Left renal pelvis (tissue), 4 donors: ENCODE measurements around the gene DFFA. TPM values are rescaled to one million over a fixed set of nuclear protein-coding genes. Genes with fewer than 3 reads are reported as not detected.
"Not testable (repeated sequence)": the region's sequence is repeated elsewhere in the genome, so short reads cannot be mapped to it uniquely, and the experiment has no call there.

ENCODE experiments used
- DNase-seq, 4 donors: peaks; one replicate each; pipeline ENCODE4 v3.0.0-alpha.2; 2013; ENCODE audit warnings: low read depth in 4 of 4, low spot score in 3 of 4
- polyA plus RNA-seq, 4 donors: library from polyadenylated mRNA; unstranded; fragments of 120-200 nt; gene quantifications; one replicate each; pipeline ENCODE4 v1.2.1, GENCODE V29; 2013; ENCODE audit not compliant: insufficient read length in 4 of 4

The DFFA gene
- polyA plus RNA-seq, 4 donors, result 27.6 to 50.1 (median 42.1) TPM

DNA sequence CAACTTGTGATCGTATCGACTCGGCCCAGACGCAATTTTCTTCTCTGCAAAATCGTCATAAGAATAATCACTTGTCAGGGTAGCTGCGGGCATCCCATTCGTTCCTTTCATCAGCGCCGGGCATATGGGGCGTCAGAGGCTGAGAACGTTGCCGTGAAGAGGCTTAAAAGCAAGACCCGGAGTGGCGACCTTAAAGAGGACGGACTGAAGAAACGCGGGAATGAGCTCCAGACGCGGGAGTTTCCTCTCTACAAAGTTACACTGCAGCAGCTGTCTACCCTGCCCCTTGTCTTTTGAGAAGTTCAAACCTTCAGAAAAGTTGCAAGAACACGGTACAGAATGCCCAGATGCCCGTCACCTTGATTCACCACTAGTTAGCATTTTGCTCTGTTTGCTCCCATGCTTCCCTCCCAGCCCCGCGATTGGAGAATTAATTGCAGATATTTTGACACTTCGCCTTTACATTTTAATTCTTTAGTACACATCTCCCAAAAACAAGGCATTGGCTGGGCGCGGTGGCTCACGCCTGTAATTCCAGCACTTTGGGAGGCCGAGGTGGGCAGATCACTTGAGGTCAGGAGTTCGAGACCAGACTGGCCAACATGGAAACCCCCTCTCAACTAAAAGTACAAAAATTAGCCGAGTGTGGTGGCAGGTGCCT, 41.1 kb downstream of the DFFA start:
- DNase-seq, result no peak

DNA sequence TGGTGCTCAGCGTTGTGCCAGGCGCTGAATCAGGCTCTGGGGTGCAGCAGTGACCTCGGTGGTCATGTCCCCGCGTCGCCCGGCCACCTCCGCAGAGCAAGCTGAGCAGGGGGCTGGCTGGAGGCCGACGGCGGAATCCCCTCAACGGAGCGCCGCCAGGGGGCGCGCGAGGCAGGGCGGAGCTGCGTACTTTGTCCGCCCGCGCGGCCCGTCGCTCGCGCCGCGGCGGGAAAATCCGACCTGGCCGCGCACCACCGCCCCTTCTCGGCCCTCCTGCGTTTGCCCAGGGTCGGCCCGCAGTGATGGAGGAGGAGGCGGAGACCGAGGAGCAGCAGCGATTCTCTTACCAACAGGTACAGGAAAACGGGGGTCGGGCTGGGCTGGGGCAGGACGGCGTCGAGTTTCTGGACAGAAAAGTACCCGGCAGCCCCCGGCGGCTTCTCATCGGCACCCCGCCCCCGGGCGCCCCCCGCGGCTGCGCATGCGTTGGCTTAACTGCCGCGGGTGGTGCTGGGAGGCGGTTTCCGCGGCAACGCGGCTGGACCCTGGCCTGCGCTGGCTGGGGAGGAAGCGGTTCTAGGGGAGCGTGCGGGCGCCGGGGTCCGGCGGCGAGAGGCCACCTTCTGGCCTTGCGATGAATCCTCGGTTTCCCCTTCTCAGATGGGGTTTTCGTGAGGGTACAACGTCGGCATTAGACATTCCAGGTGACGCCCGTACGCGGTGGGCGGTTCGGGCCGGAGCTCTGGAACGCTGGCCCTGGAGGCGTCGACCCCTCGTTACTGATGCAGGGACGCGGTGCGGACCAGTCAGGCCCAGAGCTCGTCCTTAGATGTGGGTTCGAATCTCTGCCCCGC, 41.9 kb downstream of the DFFA start, which contains the start of gene CENPS:
CENPS (plus strand) TSS at position 218 of the 854 bp plus-strand sequence; CDS start at position 303, 85 bp downstream.
- DNase-seq, result peak; percentile 77 to 89 (median 84)

DNA sequence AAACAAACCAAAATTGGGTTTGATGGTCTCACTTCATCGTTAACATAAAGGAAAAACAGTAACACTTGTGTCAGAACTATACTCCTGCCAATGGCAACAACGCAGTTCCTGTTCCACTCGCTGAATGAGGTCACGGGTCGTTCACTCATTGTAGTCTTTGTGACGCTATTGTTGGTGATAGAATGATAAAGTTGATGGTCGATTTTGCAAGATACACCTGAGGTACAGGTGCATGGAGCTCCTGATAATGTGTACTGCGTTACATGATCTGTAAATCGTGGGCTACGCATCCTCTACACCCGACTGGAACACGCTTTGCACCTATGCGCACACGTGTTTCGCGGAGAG, 42.5 kb downstream of the DFFA start:
- DNase-seq, result no peak

DNA sequence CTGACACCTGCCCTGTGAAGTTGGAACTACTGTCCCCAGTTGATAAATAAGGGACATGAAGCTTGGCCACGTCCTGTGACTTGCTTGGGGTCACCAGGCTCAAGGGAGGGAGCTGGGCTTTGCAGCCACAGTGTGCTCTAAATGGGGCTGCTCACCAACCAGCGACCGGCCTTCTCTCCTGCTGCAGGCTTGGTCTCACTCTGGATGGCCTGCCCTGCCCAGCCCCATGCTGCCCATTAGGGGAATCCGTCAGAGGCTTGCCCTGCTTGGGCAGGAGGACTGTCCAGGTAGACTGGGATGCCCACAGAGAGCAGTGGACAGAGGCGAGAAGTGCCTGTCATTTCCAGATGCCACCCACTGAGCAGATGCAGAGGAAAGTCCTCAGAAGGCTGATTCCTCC, 43.3 kb downstream of the DFFA start:
- DNase-seq, result no peak

DNA sequence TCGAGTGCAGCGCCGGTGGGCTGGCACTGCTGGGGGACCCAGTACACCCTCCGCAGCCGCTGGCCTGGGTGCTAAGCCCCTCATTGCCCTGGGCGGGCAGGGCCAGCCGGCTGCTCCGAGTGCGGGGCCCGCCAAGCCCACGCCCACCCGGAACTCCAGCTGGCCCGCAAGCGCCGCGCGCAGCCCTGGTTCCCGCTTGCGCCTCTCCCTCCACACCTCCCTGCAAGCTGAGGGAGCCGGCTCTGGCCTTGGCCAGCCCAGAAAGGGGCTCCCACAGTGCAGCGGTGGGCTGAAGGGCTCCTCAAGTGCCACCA, 45.8 kb downstream of the DFFA start:
- DNase-seq, result not testable (repeated sequence)

DNA sequence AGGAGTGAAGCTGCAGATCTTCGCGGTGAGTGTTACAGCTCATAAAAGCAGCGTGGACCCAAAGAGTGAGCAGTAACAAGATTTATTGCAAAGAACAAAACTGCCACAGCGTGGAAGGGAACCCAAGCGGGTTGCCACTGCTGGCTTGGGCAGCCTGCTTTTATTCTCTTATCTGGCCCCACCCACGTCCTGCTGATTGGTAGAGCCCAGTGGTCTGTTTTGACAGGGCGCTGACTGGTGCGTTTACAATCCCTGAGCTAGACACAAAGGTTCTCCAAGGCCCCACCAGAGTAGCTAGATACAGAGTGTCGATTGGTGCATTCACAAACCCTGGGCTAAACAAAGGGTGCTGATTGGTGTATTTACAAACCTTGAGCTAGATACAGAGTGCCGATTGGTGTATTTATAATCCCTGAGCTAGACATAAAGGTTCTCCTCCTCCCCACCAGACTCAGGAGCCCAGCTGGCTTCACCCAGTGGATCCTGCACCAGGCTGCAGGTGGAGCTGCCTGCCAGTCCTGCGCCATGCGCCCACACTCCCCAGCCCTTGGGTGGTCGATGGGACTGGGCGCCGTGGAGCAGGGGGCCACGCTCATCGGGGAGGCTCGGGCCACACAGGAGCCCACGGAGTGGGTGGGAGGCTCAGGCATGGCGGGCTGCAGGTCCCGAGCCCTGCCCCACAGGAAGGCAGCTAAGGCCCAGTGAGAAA, 46.3 kb downstream of the DFFA start:
- DNase-seq, result not testable (repeated sequence)

DNA sequence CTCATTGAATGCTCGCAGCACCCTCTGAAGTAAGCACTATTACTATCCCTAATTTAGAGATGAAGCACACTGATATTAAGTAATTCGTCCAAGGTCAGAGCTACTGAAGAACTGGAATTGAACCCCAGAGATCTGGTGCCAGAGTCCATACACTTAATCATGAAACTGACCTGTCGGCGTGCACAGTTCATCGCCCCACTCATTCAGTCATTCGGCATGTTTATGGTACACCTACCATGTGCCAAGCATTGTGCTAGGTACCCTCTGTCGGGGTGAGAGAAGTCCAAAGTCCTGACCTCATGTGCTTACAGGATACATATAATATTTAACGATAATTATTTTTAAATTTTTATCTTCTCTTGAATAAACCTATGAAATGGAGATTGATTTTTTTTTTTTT, 47.7 kb downstream of the DFFA start:
- DNase-seq, result no peak

DNA sequence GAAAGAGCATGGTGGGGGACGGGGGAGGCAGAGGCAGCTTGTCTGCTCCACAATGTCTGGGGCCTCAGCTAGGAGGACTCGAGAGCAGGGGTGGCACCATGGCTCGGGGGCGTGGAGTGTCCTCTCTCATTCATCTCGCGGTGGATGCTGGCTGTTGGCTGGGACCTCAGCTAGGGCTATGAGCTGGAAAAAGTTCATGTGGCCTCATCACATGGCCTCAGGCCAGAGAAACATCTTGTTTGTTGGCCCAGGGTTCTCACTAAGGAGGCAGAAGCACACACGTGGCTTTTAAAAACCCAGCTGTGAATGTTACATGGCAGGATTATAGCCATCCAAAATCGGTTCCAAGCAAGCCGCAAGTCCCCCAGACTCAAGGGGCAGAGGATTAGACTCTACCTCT, 48.3 kb downstream of the DFFA start:
- DNase-seq, result no peak

DNA sequence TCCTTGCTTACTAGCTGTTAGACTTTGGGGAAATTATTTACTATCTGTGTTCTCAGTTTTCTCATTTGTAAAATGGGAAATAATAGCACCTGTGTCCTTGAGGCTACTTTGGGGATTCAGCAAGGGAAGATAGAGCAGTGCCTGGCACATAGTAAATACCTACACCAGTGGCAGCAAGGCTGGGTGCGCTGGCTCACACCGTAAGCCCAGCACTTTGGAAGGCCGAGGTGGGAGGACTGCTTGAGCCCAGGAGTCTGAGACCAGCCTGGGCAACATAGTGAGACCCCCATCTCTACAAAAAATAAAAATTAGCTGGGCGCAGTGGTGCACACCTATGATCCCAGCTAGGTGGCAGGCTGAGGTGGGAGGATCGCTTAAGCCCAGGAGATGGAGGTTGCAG, 50.7 kb downstream of the DFFA start:
- no peak for DNase-seq

DNA sequence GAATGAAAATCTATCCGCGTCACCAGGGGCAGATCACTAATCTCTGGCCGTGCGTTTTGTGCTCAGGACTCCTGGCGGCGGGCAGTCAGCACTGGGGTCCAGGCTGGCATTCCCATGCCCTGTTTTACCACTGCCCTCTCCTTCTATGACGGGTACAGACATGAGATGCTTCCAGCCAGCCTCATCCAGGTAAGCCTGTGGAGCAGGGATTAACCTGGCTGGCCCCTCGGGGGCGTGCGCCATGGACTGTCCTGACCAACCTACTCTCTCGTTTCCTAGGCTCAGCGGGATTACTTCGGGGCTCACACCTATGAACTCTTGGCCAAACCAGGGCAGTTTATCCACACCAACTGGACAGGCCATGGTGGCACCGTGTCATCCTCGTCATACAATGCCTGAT, 53.0 kb downstream of the DFFA start:
- no peak for DNase-seq

DNA sequence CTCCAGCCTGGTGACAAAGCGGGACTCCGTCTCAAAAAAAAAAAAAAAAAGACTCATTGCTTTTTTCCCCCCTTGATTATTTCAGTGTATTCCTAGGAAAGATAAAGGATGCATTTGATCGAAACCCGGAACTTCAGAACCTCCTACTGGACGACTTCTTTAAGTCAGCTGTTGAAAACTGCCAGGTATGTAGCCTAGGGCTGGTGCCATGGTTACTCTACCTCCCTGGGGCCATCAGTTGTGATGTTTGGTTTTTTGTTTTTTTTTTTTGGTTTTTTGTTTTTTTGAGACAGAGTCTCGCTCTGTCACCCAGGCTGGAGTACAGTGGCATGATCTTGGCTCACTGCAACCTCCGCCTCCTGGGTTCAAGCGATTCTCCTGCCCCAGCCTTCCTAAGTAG, 53.6 kb downstream of the DFFA start:
- not testable (repeated sequence) for DNase-seq

DNA sequence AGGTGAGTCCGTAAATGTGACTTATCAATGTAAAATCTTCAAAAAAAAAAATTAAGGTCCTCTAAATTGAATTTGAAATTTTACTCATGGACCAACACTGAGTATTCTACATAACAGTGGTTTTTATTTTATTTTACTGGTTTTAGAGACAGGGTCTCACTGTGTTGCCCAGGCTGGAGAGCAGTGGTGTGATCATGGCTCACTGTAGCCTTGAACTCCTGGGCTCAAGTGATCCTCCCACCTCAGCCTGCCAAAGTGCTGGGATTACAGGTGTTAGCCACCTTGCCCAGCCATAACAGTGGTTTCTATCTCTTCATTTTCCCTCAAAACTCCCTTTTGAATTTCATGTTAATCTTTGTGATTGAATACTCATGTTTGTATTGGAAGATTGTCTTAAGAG, 56.4 kb downstream of the DFFA start:
- DNase-seq, result not testable (repeated sequence)

DNA sequence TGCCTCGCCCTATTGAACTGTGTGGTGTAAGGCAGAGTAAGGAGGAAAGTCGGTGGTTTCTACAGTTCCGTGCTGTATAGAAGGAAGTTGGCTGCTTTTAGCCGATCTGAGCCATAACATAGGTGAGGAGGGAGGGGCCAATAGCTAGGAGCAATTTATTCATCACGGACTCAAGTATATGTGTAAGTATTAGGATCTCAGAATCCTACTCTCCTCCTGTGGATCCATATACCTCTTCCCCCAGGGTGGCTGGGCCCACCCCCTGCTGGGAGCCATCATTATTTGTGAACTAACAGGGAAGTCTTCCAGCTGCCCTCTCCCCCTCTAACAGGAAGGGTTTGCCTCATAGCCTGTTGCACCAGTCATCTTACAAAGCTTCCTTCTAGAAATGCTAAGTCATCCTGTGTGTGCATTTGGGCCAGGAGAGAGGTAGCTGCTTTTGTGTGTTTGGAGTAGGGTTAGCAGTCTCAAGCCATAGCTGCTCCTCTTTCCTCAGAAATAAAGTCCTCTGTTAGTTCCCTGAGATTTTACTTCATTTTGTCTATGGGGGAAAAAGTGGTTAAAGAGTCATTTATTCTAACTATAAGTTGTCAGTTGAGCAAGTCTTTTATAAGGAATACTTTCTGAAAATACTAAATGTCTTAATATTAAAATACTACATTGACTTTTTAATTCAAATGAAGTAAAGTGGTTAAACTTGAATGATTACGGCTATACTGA, 57.0 kb downstream of the DFFA start:
- DNase-seq, result no peak

DNA sequence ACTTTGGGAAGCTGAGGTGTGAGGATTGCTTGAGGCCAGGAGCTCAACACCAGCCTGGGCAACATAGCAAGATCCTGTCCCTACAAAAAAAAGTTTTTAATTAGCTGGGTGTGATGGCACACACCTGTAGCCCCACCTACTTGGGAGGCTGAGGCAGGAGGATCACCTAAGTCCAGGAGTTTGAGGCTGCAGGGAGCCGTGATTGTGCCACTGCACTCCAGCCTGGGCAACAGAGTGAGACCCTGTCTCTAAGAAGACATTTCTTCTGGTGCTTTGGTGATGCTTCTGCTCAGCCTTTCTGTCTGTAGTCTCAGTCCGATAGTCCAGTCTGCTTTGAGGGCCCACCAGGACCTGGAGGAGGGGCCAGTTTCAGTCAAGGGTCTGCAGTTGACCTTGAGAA, 65.1 kb downstream of the DFFA start:
- no peak for DNase-seq

Other genes starting within 250 kb of the DFFA start
- gene PGD, start 73.5 kb downstream of the DFFA start, polyA plus RNA-seq, result 100 to 1,000 TPM; 156 to 195 (median 185) TPM
- gene CENPS, start 42.1 kb downstream of the DFFA start, polyA plus RNA-seq, result 10 to 100 TPM; 14.2 to 41.6 (median 35.2) TPM
- 1 to 10 TPM in 2 of 4 donors, under 1 TPM in 2; 0.68 to 2.0 (median 1.2) TPM for gene CORT, start 22.5 kb downstream of the DFFA start, polyA plus RNA-seq
- 10 to 100 TPM; 15.6 to 26.2 (median 19.3) TPM for gene PEX14, start 2.4 kb upstream of the DFFA start, polyA plus RNA-seq